HEK293T (cell line): ENCODE results near the gene CPNE1.
"Not testable (repeated sequence)": the region's sequence is repeated elsewhere in the genome, so short reads cannot be mapped to it uniquely, and the experiment has no call there.

Experiments
- CTBP1 ChIP-seq: fragments of 450-650 bp; IDR thresholded peaks from 2 replicates; pipeline ENCODE4 v1.6.1; 2016; ENCODE audit warnings: borderline replicate concordance
- FOXA1 ChIP-seq: fragments of 450-650 bp; IDR thresholded peaks from 2 replicates; pipeline ENCODE4 v1.6.1; 2016; ENCODE audit warnings: mild to moderate bottlenecking
- FOXM1 ChIP-seq: fragments of 450-650 bp; IDR thresholded peaks from 2 replicates; pipeline ENCODE4 v1.6.1; 2017; ENCODE audit warnings: mild to moderate bottlenecking, borderline replicate concordance
- HDGF ChIP-seq: fragments of 450-650 bp; IDR thresholded peaks from 2 replicates; pipeline ENCODE4 v1.6.1; 2017; ENCODE audit warnings: antibody characterized with exemption, borderline replicate concordance
- L3MBTL2 ChIP-seq: fragments of 450-650 bp; conservative IDR thresholded peaks from 2 replicates; pipeline ENCODE4 v1.6.1; 2016; ENCODE audit warnings: mild to moderate bottlenecking
- NFRKB ChIP-seq: fragments of 450-650 bp; IDR thresholded peaks from 2 replicates; pipeline ENCODE4 v1.6.1; 2016; ENCODE audit warnings: mild to moderate bottlenecking, moderate library complexity
- SP1 ChIP-seq: fragments of 450-650 bp; IDR thresholded peaks from 2 replicates; pipeline ENCODE4 v1.6.1; 2017
- SUZ12 ChIP-seq: fragments of 450-650 bp; IDR thresholded peaks from 2 replicates; pipeline ENCODE4 v1.6.1; 2016; ENCODE audit warnings: mild to moderate bottlenecking

GRCh38 chr20:35713120-35713519 is 48.4 kb upstream of the CPNE1 start:
- TF ChIP-seq CTBP1, NFRKB, FOXM1, L3MBTL2, SUZ12, FOXA1, HDGF, SP1: not testable (repeated sequence)
